ENCODE data around the gene SEPTIN3. TPM values are rescaled to one million over a fixed set of nuclear protein-coding genes. Genes with fewer than 3 reads are reported as not detected.

The SEPTIN3 gene
- total and polyA plus RNA-seq, 9 of the 15 experiments (the other 6 are each of a cell fraction or from before 2014, with no cell fraction given): 0.06 TPM; not detected in 8

GRCh38 chr22:41963453-41964111, 5.7 kb upstream of the SEPTIN3 start:
- ATAC-seq (no peak), DNase-seq (ENCODE audit: extremely low read depth in 1 of 4, low spot score in 3 of 4) (no peak), FAIRE-seq (no peak)
- Histone ChIP-seq H3K4me1 (replicated peaks in 1 of 2; ENCODE audit: control insufficient read depth in 2 of 2, insufficient read depth in 2 of 2, low read length in 2 of 2) (peaks cover 14% of the 10 kb centered on the region in 2 experiments), H3K4me3 (no peak overlapping the region), H2AFZ (ENCODE audit: low read depth, low read length) (no peak overlapping the region), H3K79me2 (ENCODE audit: control insufficient read depth, insufficient read depth, low read length) (no peaks in the 10 kb centered on the region), H3K9me1 (ENCODE audit: control insufficient read depth, insufficient read depth, low read length) (no peaks in the 10 kb centered on the region), H3K9ac (ENCODE audit: insufficient read depth in 1 of 2, low read depth in 2 of 2, low read length in 2 of 2) (no peak overlapping the region), H4K20me1 (replicated peaks; ENCODE audit: control insufficient read depth, insufficient read depth, low read length) (no peaks in the 10 kb centered on the region), H3K9me3 (replicated peaks; ENCODE audit: control insufficient read depth, insufficient read depth, low read depth, low read length) (no peaks in the 10 kb centered on the region), H3K27ac (ENCODE audit: extremely low read depth, low read depth, low read length) (no peak overlapping the region), H3K4me2 (ENCODE audit: insufficient read depth, low read length) (no peak overlapping the region), H3K27me3 (ENCODE audit: control insufficient read depth in 2 of 2, insufficient read depth in 2 of 2, low read length in 2 of 2) (no peaks in the 10 kb centered on the region), H3K36me3 (ENCODE audit: control insufficient read depth, insufficient read depth, low read length) (no peaks in the 10 kb centered on the region)
- TF ChIP-seq, protein P1, sequence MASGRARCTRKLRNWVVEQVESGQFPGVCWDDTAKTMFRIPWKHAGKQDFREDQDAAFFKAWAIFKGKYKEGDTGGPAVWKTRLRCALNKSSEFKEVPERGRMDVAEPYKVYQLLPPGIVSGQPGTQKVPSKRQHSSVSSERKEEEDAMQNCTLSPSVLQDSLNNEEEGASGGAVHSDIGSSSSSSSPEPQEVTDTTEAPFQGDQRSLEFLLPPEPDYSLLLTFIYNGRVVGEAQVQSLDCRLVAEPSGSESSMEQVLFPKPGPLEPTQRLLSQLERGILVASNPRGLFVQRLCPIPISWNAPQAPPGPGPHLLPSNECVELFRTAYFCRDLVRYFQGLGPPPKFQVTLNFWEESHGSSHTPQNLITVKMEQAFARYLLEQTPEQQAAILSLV (tag; IDR thresholded peaks at IDR 0.05): no peak
- no peak for TF ChIP-seq RREB1 (CRISPR knock-in tag; IDR thresholded peaks at IDR 0.05)
- TF ChIP-seq SRSF9 (IDR thresholded peaks at IDR 0.05; ENCODE audit: borderline replicate concordance, low read depth, low read length): no peak
- TF ChIP-seq TFE3 (CRISPR knock-in tag; IDR thresholded peaks at IDR 0.05): no peak
- ChIA-PET POLR2A (interaction anchor here (0.8 to 1.2 kb wide), 3 partner anchors 38 to 176 kb away, joined by 3 read pairs; no protein-coding TSS in a partner anchor), CTCF (ENCODE audit: low intra/inter-chr PET ratio) (no interaction called here)
- BruUV-seq (replicated peaks): no TSS peak
- intact Hi-C loops (cut with micrococcal nuclease) (loop anchor here (10.0 kb wide), 2 partner anchors 111 to 151 kb away; partner anchors contain the start of genes NAGA, PHETA2 and SMDT1), in situ Hi-C loops (cut with MboI) (loop anchor here (25.0 kb wide), 1 partner anchor 474 kb away; the partner anchor contains the start of gene NFAM1)
- 26% methylated on average over 9 of the region's 9 CpGs for WGBS (ENCODE audit: insufficient coverage, low coverage, missing lambda C conversion rate)
